NCI-H82 treated with DMSO at 0.1 percent for 48 hours (cell line): ENCODE data around the gene ZFAND4.
"Not testable (repeated sequence)": the region's sequence is repeated elsewhere in the genome, so short reads cannot be mapped to it uniquely, and the experiment has no call there.

Experiments
- DNase-seq: peaks from one replicate; lab custom pipeline; 2025; ENCODE audit not compliant: unreplicated experiment; lab: John Stamatoyannopoulos, UW

Gene ZFAND4

GRCh38 chr10:45592432-45592831 is 80.1 kb downstream of the ZFAND4 start:
- DNase-seq = no peak

GRCh38 chr10:45591280-45591679 is 81.3 kb downstream of the ZFAND4 start:
- DNase-seq = no peak

- no peak for DNase-seq
These were observed 82.7 kb downstream of the ZFAND4 start for GRCh38 chr10:45589868-45590267.

GRCh38 chr10:45589009-45589408 is 83.6 kb downstream of the ZFAND4 start:
- DNase-seq = no peak

- no peak for DNase-seq
These were observed 86.3 kb downstream of the ZFAND4 start for GRCh38 chr10:45586028-45586824.

GRCh38 chr10:45585131-45585530 is 87.4 kb downstream of the ZFAND4 start:
- DNase-seq = no peak

GRCh38 chr10:45582386-45582781 is 90.2 kb downstream of the ZFAND4 start:
- DNase-seq = no peak

- no peak for DNase-seq
These were observed 90.8 kb downstream of the ZFAND4 start for GRCh38 chr10:45581582-45582385.

GRCh38 chr10:45581216-45581549 is 91.4 kb downstream of the ZFAND4 start:
- DNase-seq = no peak

- no peak for DNase-seq
These were observed 92.0 kb downstream of the ZFAND4 start for GRCh38 chr10:45580371-45581215.

- DNase-seq = no peak
These were observed 94.1 kb downstream of the ZFAND4 start for GRCh38 chr10:45578384-45578971.

- DNase-seq = no peak
These were observed 96.5 kb downstream of the ZFAND4 start for GRCh38 chr10:45575966-45576597.

GRCh38 chr10:45575032-45575761 is 97.4 kb downstream of the ZFAND4 start:
- not testable (repeated sequence) for DNase-seq

- no peak for DNase-seq
These were observed 103.1 kb downstream of the ZFAND4 start for GRCh38 chr10:45569471-45569870.

- DNase-seq = no peak
These were observed 106.2 kb downstream of the ZFAND4 start for GRCh38 chr10:45566415-45566814.
